MM.1S (cell line): ENCODE data around the gene WDR83.
"Not testable (repeated sequence)": the region's sequence is repeated elsewhere in the genome, so short reads cannot be mapped to it uniquely, and the experiment has no call there.

ENCODE experiments used
- DNase-seq: peaks from one replicate; pipeline ENCODE4 v3.0.0-alpha.2; 2015
- H2AFZ ChIP-seq: fragments of 300-600 bp; sonication (generic); 2 replicates; pipeline ENCODE4 v1.6.0; 2016; ENCODE audit warnings: antibody characterized with exemption, low read length
- H3F3A ChIP-seq: fragments of 300-600 bp; sonication (generic); 2 replicates; pipeline ENCODE4 v1.6.1; 2016; ENCODE audit warnings: mild to moderate bottlenecking, antibody characterized with exemption, low read length, moderate library complexity, mixed read lengths; ENCODE audit not compliant: insufficient read depth
- H3K27ac ChIP-seq: fragments of 300-600 bp; sonication (generic); 2 replicates; pipeline ENCODE4 v1.5.1; 2016; ENCODE audit warnings: mild to moderate bottlenecking, low read length
- H3K27me3 ChIP-seq: fragments of 300-600 bp; sonication (generic); replicated peaks from 2 replicates; pipeline ENCODE4 v1.6.0; 2016; ENCODE audit warnings: low read length; ENCODE audit not compliant: insufficient read depth
- H3K36me3 ChIP-seq: fragments of 300-600 bp; sonication (generic); replicated peaks from 2 replicates; pipeline ENCODE4 v1.6.1; 2016; ENCODE audit warnings: mild to moderate bottlenecking, low read length, mixed read lengths; ENCODE audit not compliant: insufficient read depth
- H3K4me1 ChIP-seq: fragments of 300-600 bp; sonication (generic); 2 replicates; pipeline ENCODE4 v1.6.1; 2016; ENCODE audit warnings: low read length, mixed read lengths
- H3K4me2 ChIP-seq: fragments of 300-600 bp; sonication (generic); 2 replicates; pipeline ENCODE4 v1.6.0; 2016; ENCODE audit warnings: low read depth, low read length
- H3K4me3 ChIP-seq: fragments of 300-600 bp; sonication (generic); 2 replicates; pipeline ENCODE4 v1.5.1; 2016; ENCODE audit warnings: low read length, mixed read lengths
- H3K79me2 ChIP-seq: fragments of 300-600 bp; sonication (generic); 2 replicates; pipeline ENCODE4 v1.6.1; 2016; ENCODE audit warnings: mixed run types, low read length, mixed read lengths
- H3K9ac ChIP-seq: fragments of 300-600 bp; sonication (generic); 2 replicates; pipeline ENCODE4 v1.6.1; 2016; ENCODE audit warnings: low read length, mixed read lengths
- H3K9me2 ChIP-seq: fragments of 300-600 bp; sonication (generic); replicated peaks from 2 replicates; pipeline ENCODE4 v1.6.1; 2016; ENCODE audit warnings: mild to moderate bottlenecking, low read length, mixed read lengths; ENCODE audit not compliant: insufficient read depth
- H3K9me3 ChIP-seq: fragments of 300-600 bp; sonication (generic); replicated peaks from 2 replicates; pipeline ENCODE4 v1.6.1; 2016; ENCODE audit warnings: mild to moderate bottlenecking, low read length, mixed read lengths; ENCODE audit not compliant: insufficient read depth
- H4K20me1 ChIP-seq: fragments of 300-600 bp; sonication (generic); 2 replicates; pipeline ENCODE4 v1.6.1; 2016; ENCODE audit warnings: mild to moderate bottlenecking, low read length, moderate library complexity, mixed read lengths; ENCODE audit not compliant: insufficient read depth
- EZH2 ChIP-seq: fragments of 300-600 bp; sonication (generic); optimal IDR thresholded peaks from 2 replicates; pipeline ENCODE3; 2017; ENCODE audit warnings: low read depth, mild to moderate bottlenecking, antibody characterized with exemption, low read length, mixed read lengths
- EZH2phosphoT487 ChIP-seq: fragments of 300-600 bp; sonication (generic); IDR thresholded peaks from 2 replicates; pipeline ENCODE4 v1.6.1; 2018; ENCODE audit warnings: antibody characterized with exemption, low read length
- TF ChIP-seq, protein P1 (sequence below): fragments of 300-600 bp; sonication (generic); IDR thresholded peaks from 2 replicates; pipeline ENCODE4 v1.5.1; 2016; ENCODE audit warnings: antibody characterized with exemption, low read length, mixed read lengths

The WDR83 gene

DNA sequence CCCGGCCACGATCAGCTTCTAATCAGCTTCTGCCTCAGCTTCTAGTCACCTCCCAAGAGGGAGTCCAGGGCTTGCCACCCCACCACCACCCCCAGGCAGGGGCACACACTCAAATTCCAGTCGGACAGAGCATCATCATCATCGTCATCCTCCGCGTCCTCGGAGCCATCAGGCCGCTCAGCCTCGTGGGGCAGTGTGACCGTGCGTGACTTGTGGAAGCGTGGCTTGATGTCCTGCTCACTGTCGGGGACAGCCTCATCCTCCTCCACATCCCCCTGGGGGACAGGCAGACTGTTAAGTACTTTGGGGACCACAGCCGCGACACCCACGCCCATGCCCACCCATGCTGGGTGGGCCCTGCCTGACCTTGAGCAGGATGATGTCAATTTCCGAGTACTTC lies 44.6 kb downstream of the WDR83 start:
- TF ChIP-seq EZH2 (no peak), EZH2phosphoT487 (no peak)
- TF ChIP-seq, protein P1, sequence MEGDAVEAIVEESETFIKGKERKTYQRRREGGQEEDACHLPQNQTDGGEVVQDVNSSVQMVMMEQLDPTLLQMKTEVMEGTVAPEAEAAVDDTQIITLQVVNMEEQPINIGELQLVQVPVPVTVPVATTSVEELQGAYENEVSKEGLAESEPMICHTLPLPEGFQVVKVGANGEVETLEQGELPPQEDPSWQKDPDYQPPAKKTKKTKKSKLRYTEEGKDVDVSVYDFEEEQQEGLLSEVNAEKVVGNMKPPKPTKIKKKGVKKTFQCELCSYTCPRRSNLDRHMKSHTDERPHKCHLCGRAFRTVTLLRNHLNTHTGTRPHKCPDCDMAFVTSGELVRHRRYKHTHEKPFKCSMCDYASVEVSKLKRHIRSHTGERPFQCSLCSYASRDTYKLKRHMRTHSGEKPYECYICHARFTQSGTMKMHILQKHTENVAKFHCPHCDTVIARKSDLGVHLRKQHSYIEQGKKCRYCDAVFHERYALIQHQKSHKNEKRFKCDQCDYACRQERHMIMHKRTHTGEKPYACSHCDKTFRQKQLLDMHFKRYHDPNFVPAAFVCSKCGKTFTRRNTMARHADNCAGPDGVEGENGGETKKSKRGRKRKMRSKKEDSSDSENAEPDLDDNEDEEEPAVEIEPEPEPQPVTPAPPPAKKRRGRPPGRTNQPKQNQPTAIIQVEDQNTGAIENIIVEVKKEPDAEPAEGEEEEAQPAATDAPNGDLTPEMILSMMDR = no peak
- H3K9ac ChIP-seq = no peak overlapping the region
- DNase-seq = no peak

DNA sequence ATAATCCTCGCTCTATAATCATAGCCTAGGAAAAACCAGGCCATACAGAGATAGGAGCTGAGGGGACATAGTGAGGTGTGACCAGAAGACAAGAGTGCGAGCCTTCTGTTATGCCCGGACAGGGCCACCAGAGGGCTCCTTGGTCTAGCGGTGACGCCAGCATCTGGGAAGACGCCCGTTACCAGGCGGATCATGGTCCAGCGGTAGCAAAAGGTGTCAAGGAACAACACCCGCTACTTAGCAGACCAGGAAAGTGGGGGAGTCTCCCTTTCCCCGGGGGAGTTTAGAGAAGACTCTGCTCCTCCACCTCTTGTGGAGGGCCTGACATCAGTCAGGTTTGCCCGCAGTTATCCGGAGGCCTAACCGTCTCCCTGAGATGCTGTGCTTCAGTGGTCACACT lies 45.5 kb downstream of the WDR83 start:
- not testable (repeated sequence) for H3K4me3 ChIP-seq, H4K20me1 ChIP-seq, H3K27ac ChIP-seq, H3K27me3 ChIP-seq, H3K9me3 ChIP-seq, DNase-seq, H3K4me1 ChIP-seq, H3F3A ChIP-seq, H3K4me2 ChIP-seq, H3K9me2 ChIP-seq, H2AFZ ChIP-seq, H3K9ac ChIP-seq
- Histone ChIP-seq H3K36me3 (peaks cover 14% of the 10 kb centered on the region), H3K79me2 (peaks cover 25% of the 10 kb centered on the region)

More for the DNA sequence above, 44.6 kb downstream of the WDR83 start:
- H4K20me1 ChIP-seq = no peaks in the 10 kb centered on the region
- H3K4me3 ChIP-seq = no peak overlapping the region
- H3K27ac ChIP-seq = no peak overlapping the region
- no peaks in the 10 kb centered on the region for H3F3A ChIP-seq
- no peaks in the 10 kb centered on the region for H3K4me1 ChIP-seq
- peaks cover 14% of the 10 kb centered on the region for H3K36me3 ChIP-seq
- no peaks in the 10 kb centered on the region for H3K9me2 ChIP-seq
- no peak overlapping the region for H3K4me2 ChIP-seq
- H3K9me3 ChIP-seq = no peaks in the 10 kb centered on the region
- no peak overlapping the region for H2AFZ ChIP-seq
- H3K79me2 ChIP-seq = peaks cover 17% of the 10 kb centered on the region
- no peaks in the 10 kb centered on the region for H3K27me3 ChIP-seq

DNA sequence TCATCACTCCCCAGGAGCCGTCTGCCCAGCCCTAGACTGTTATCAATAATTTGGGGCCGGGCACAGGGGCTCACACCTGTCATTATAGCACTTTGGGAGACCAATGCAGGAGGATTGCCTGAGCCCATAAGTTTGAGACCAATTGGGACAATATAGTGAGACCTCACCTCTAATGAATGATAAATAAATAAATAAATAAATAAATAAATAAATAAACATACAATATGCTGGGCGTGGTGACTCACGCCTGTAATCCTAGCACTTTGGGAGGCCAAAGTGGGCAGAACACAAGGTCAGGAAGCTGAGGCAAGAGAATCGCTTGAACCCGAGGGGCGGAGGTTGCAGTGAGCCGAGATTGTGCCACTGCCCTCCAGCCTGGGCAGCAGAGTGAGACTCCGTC lies 46.7 kb downstream of the WDR83 start:
- not testable (repeated sequence) for H3K9me3 ChIP-seq, H3K27ac ChIP-seq, H3K4me2 ChIP-seq, H4K20me1 ChIP-seq, H3K9ac ChIP-seq, H2AFZ ChIP-seq, H3K4me1 ChIP-seq, DNase-seq, H3K4me3 ChIP-seq, H3K27me3 ChIP-seq, H3K9me2 ChIP-seq, H3F3A ChIP-seq
- Histone ChIP-seq H3K79me2 (peaks cover 34% of the 10 kb centered on the region), H3K36me3 (peaks cover 14% of the 10 kb centered on the region)

DNA sequence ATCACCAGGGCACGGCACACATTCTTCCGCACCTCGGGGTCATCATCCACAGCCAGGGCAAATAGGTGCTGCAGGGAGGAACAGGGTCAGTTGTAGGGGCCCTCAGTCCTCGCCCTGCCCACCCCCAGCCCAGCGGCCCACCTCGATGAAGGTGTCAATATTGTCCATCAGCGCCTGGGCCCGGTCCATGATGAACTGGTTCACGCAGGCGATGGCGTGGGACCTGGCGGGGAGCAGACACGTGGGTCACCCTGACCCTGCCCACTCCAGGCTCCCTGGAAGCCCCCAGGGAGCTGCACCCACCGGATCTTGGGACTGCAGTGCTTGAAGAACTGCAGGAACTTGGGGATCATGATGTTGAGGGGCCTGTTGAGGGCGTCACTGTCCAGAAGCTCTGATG lies 48.5 kb downstream of the WDR83 start:
- H3K9ac ChIP-seq = no peak overlapping the region
- no peak for DNase-seq
- no peaks in the 10 kb centered on the region for H3F3A ChIP-seq

More for the DNA sequence above, 48.5 kb downstream of the WDR83 start:
- H3K4me1 ChIP-seq = no peaks in the 10 kb centered on the region
- no peaks in the 10 kb centered on the region for H3K9me3 ChIP-seq
- H3K9me2 ChIP-seq = no peaks in the 10 kb centered on the region
- H3K27me3 ChIP-seq = no peaks in the 10 kb centered on the region
- H3K4me3 ChIP-seq = no peak overlapping the region
- H3K79me2 ChIP-seq = peaks cover 52% of the 10 kb centered on the region
- H3K36me3 ChIP-seq = peaks cover 16% of the 10 kb centered on the region
- H3K4me2 ChIP-seq = no peak overlapping the region
- TF ChIP-seq, protein P1 = no peak
- no peak for TF ChIP-seq EZH2
- TF ChIP-seq EZH2phosphoT487 = no peak
- no peak overlapping the region for H2AFZ ChIP-seq
- H3K27ac ChIP-seq = no peak overlapping the region
- H4K20me1 ChIP-seq = no peaks in the 10 kb centered on the region
